Sciatic nerve (tissue), 2 donors: ENCODE measurements around the gene ARHGEF1. TPM values are rescaled to one million over a fixed set of nuclear protein-coding genes. Genes with fewer than 3 reads are reported as not detected.

Experiments used
- ATAC-seq: fragments of 200-7000 bp; cut with Tn5 transposase; one replicate; pipeline ENCODE4 v1.9.1; 2020; ENCODE audit warnings: mild to moderate bottlenecking, moderate library complexity
- DNase-seq: peaks from one replicate; pipeline ENCODE4 v3.0.0-alpha.2; 2020; ENCODE audit warnings: low spot score
- intact Hi-C: fragments of 100-400 bp; cut with DNase I; formaldehyde crosslinking; loops from one replicate; pipeline ENCODE4 v1.14.2; 2022
- total RNA-seq: library from RNA; stranded (reverse); fragmentation: NEBNext Ultra II Directional; extraction: Animal tissue kit (Norgen Biotek cat#: 25700); gene quantifications from one replicate; pipeline ENCODE4 v1.2.1, GENCODE V29; 2021
- donor health status: DM: no; HTN: no; CAD: no.
- donor health status: DM: no; HTN: no; CAD: no.

Gene ARHGEF1, protein sequence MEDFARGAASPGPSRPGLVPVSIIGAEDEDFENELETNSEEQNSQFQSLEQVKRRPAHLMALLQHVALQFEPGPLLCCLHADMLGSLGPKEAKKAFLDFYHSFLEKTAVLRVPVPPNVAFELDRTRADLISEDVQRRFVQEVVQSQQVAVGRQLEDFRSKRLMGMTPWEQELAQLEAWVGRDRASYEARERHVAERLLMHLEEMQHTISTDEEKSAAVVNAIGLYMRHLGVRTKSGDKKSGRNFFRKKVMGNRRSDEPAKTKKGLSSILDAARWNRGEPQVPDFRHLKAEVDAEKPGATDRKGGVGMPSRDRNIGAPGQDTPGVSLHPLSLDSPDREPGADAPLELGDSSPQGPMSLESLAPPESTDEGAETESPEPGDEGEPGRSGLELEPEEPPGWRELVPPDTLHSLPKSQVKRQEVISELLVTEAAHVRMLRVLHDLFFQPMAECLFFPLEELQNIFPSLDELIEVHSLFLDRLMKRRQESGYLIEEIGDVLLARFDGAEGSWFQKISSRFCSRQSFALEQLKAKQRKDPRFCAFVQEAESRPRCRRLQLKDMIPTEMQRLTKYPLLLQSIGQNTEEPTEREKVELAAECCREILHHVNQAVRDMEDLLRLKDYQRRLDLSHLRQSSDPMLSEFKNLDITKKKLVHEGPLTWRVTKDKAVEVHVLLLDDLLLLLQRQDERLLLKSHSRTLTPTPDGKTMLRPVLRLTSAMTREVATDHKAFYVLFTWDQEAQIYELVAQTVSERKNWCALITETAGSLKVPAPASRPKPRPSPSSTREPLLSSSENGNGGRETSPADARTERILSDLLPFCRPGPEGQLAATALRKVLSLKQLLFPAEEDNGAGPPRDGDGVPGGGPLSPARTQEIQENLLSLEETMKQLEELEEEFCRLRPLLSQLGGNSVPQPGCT
- 137 TPM for total RNA-seq

DNA sequence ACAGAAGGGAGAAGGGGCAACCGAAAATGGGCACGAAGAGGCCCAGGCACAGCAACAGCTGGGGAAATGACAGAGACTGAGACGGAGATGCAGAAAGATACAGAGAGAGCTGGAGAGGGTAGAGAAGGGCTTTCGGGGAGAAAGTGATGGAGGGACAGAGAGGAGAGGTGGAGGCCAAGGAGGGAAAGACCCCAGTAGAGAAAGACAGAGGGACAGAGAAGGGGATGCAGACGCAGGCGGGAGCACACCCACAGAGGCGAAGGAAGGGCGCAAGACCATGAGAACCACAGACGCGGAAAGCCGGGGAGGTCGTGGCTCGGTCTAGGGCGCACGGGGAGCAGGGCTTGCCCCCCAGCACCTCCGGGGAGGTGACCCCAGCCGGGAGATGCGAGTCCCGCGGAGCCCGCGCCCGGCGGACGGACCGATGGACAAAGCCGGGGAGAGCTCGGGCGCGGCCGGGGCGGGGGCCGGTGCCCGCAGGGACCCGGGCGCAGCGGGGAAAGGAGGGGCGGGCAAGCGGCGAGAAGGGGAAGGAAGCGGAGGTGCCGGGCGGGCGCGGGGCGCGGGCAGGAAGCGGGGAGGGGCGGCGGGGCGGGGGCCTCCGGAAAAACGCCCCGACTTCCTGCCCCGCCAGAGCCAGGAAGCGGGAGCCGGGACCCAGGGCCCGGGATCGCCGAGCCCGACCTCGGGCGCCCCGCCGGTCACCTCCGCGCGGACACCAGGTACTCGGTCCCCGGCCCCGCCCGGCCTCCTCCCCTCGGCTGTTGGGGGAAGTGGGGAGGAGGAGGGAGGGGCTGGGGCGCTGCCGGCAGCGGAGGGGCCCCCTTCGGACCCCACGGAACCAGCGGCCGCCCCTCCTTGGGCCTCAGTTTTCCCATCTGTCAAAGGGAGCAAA is at the start of gene ARHGEF1:
Gene ARHGEF1, plus strand, starts transcription at position 617 of the 895 bp plus-strand sequence. CDS start 4,899 bp downstream, outside the sequence.
- DNase-seq (peak; percentile 78), ATAC-seq (peak; percentile 1)
- intact Hi-C loops, result loop anchor here (1.0 kb wide), 1 partner anchor 21 kb away; no protein-coding TSS in a partner anchor

GRCh38 chr19:41837981-41838708 is 44.8 kb upstream of the ARHGEF1 start:
- intact Hi-C loops, result no loop called here
- ATAC-seq, result no peak

DNA sequence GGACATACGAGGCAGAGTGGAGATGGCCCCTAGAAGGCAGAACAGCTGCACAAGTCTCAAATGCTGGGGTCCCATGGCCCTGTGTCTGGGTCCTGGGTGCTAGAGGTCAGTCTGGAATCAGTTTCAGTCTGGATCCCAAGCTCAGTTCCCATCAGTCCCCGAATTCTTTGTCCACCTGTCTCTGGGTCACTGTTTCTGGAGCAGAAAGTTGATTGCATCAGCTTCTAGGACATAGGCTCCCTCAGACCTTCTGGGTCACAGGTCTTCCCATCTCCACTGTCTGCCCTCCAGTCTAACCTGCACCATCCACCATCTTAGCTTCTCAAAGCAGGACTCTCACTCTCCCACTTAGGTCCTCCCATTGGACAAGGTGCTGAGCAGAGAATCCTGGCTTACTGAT is 43.8 kb upstream of the ARHGEF1 start:
- ATAC-seq, result no peak
- no peak for DNase-seq
- intact Hi-C loops, result no loop called here

More at GRCh38 chr19:41837981-41838708, 44.8 kb upstream of the ARHGEF1 start:
- DNase-seq, result no peak

DNA sequence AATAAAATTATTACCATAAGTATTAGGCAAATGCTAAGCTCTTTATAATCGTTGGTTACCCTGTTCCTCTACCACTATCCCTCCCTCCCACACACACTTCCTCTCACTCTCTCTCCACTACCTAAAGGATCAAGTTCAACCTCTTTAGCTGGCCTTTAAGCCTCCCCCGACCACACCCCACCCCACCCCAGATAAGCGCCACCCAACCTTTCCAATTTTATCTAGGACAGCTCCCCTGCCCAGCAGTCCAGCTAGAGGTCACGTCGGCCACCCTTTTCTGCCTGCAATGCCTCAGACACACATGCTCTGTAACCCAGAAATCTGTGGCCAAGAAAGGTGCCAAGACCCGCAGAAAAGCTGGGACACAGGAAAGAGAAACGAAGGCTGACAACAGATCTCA is 39.6 kb upstream of the ARHGEF1 start:
- ATAC-seq (no peak), DNase-seq (peak; percentile 23)
- intact Hi-C loops, result no loop called here

- DNase-seq, result no peak
- no peak for ATAC-seq
- intact Hi-C loops, result no loop called here
Measured at GRCh38 chr19:41844601-41845000, 38.4 kb upstream of the ARHGEF1 start, which contains the start of gene LYPD4. Gene LYPD4, minus strand, starts transcription at chr19:41844683. Its CDS starts 5,398 bp downstream, at chr19:41839285.

DNA sequence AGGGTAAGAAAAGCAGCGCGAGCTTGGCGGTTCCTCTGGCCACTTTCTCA is 38.2 kb upstream of the ARHGEF1 start, which contains the start of gene DMRTC2:
Gene DMRTC2, plus strand, starts transcription at position 42 of the 50 bp plus-strand sequence. CDS start 2,387 bp downstream, outside the sequence.
- no peak for ATAC-seq
- DNase-seq, result no peak
- intact Hi-C loops, result no loop called here

DNA sequence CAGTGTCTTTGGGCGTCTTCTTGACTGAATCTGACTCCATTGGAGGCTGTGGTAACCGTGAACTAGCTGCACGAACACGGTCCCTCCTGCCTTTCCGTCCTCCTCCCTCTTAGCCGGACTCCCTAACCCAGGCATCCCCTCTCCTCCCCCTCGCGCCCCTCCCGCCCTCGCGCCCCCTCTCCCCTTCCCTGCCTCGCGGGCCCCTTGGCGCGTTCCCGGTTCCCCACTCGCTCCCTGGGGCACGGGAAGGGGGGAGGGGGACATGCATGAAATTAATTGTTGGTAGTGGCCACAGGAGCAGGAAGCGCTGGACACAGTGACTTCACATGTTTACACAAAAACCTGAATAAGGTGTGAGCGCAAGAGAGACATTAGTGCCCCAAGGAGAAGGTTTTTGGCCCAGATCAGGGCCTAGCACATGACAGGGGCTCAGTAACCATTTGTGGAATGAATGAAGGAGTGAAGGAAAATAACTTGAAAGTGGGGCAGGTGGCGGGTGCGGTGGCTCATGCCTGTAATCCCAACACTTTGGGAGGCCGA is 37.9 kb upstream of the ARHGEF1 start:
- intact Hi-C loops, result no loop called here
- DNase-seq, result no peak
- no peak for ATAC-seq

GRCh38 chr19:41847351-41848105 is 35.5 kb upstream of the ARHGEF1 start:
- intact Hi-C loops, result no loop called here
- no peak for ATAC-seq
- no peak for DNase-seq

- intact Hi-C loops, result no loop called here
- no peak for DNase-seq
- ATAC-seq, result no peak
Measured at GRCh38 chr19:41848666-41849065, 34.3 kb upstream of the ARHGEF1 start.

DNA sequence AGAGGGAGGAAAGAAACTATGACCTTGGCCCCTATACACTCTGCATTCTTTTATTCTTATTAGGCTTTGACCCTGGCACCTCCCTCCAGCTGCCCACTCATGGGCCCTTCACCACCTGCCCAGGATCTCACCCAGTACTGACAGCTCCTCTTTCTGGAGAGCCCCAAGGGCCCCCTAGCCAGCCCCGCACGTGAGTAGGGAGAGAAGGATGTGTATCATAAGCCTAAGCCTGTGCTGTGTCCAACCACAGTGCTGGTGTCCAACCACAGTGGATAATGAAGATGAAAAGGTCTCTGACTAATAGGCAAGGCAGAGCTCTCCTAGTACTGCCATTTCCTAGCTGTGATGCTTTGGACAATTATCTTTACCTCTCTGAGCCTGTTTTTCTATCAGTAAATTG is 33.9 kb upstream of the ARHGEF1 start:
- ATAC-seq, result no peak

GRCh38 chr19:41850381-41850780 is 32.6 kb upstream of the ARHGEF1 start:
- DNase-seq (no peak), ATAC-seq (no peak)
- intact Hi-C loops, result no loop called here

More for the DNA sequence above, 33.9 kb upstream of the ARHGEF1 start:
- DNase-seq, result no peak
- intact Hi-C loops, result no loop called here

DNA sequence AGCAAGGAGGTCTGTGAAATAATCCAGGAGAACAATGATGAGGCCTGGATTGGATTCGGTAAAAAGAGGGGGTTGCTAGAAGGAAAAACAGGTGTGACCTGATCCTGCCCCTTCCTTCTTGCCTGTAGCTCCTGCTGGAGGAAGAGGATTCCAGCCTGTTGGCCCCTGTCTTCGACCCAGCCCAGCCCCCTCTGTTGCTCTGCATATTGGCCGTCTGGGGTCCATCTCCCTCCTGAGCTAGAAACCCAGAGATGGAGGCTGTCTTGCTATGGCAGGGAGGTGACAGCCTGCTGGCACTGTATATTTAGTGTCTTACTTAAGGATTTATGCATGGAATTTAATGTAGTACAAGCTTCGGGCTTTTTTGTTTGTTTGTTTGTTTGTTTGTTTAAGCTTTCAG is 31.5 kb upstream of the ARHGEF1 start:
- intact Hi-C loops, result no loop called here
- DNase-seq (no peak), ATAC-seq (no peak)

DNA sequence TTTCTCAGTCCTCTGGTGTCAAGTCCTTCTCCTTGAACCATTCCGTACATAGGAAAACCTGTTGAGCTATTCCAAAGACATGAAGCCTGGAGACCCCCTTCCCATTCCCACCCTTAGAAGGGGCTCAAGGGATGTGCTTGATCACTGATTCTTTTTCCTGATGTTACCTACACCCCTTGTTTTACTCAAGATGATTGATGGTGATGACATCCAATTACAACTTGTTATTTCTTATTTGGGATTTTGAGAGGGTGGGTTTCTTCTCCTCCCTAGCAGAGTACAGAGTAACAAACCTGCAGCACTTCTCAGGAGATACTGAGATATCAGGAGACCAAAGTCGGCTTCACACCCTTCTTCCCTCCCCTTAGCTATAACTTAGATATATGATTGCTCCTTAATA is 29.6 kb upstream of the ARHGEF1 start:
- ATAC-seq (no peak), DNase-seq (no peak)
- intact Hi-C loops, result no loop called here

GRCh38 chr19:41853768-41854167 is 29.2 kb upstream of the ARHGEF1 start:
- no peak for DNase-seq
- no peak for ATAC-seq
- intact Hi-C loops, result no loop called here

GRCh38 chr19:41859213-41859617 is 23.8 kb upstream of the ARHGEF1 start:
- DNase-seq (no peak), ATAC-seq (no peak)
- intact Hi-C loops, result no loop called here

DNA sequence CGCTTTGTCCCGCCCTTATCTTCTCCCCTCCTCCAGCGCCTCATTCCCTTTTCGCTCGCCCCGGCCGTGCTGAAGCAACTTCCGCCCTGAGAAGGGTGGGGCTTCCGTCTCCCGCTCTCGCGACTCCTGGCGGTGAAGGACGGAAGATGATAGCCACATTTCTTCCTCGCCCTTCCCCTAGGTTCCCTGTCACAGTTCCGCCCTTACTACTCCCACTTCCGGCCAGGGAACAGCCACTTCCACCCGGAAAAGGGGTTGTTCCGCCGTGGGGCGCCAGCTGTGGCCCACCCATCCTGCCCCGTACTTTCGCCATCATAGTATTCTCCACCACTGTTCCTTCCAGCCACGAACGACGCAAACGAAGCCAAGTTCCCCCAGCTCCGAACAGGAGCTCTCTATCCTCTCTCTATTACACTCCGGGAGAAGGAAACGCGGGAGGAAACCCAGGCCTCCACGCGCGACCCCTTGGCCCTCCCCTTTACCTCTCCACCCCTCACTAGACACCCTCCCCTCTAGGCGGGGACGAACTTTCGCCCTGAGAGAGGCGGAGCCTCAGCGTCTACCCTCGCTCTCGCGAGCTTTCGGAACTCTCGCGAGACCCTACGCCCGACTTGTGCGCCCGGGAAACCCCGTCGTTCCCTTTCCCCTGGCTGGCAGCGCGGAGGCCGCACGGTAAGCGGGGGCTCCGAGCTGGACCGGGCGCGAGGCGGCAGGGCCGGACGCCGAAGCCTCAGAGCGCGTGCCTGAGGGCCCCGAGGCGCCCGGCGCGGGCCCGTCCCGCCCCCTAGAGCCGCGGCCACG is 23.2 kb upstream of the ARHGEF1 start, which contains the start of gene RPS19:
Gene RPS19, plus strand, starts transcription at position 638 of the 801 bp plus-strand sequence. CDS start 520 bp downstream, outside the sequence.
- intact Hi-C loops, result no loop called here
- peak; percentile 100 for DNase-seq
- ATAC-seq, result peak; percentile 98
